ENCODE measurements around the gene DCHS1. TPM values are rescaled to one million over a fixed set of nuclear protein-coding genes. Genes with fewer than 3 reads are reported as not detected.

DCHS1 gene
- total and polyA plus RNA-seq, 2 of the 13 experiments (the other 11 are each of a cell fraction or from before 2014, with no cell fraction given), result under 0.01 to 0.03 TPM

DNA sequence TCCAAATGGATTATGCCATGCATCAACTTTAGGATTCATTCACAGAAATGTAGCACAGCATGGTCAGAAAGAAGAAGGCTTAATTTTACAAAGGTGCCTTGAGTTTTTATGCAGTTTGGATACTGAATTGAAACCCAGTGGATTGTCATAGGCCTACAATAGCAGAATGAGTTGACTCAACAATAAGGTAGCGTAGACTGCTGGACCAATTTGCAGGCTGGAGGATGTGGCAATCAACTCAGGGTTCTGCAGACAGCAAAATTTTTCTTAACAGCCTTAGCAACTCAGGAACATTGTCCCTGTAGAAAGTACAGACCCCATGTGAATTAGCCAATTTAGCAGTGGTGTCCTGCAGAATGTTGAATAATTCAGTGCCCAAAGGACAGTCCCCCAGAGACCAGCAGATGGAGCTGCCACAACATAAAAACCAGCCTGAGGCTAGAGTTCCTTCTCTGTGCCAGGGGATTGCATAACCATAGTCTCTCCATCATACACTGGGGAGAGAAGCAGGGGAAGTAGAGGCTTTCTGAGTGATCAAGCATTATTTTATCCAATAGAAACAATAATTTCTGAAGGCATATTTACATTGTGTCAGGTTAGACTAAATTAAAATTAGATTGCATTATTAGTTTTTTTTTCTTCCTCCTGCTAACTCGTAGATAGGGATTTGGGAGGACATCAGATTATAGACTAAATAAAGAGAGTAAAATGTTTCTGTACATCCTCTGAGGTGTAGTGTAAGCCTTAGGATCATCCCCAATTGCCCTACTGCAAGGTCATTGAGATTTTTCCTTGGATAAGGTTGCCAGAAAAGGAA lies 47.8 kb upstream of the DCHS1 start:
- in situ Hi-C loops (cut with HindIII; ENCODE audit: extremely low pct_ligation_motif_present, low pct_unique_long_range_greater_than_20kb) (no loop called here), intact Hi-C loops (cut with micrococcal nuclease; ENCODE audit: unreplicated experiment) (loop anchor here (1.0 kb wide), 1 partner anchor 54 kb away; no protein-coding TSS in a partner anchor)
- 54% methylated on average over 2 of the region's 2 CpGs for WGBS (ENCODE audit: low lambda C conversion rate)
- POLR2A ChIA-PET, result interaction anchor here (0.6 kb wide), 1 partner anchor 20 kb away, joined by 3 read pairs; the partner anchor contains the start of gene MRPL17
- no peak overlapping the region for H2AFZ ChIP-seq (ENCODE audit: low read length)
- DNase-seq (ENCODE audit: low spot score), result peak; percentile 64
- no peaks in the 10 kb centered on the region for H4K20me1 ChIP-seq (ENCODE audit: insufficient read depth, low read length)
- H3K4me1 ChIP-seq (ENCODE audit: insufficient read depth, low read length), result no peaks in the 10 kb centered on the region
- H3K27me3 ChIP-seq (ENCODE audit: control insufficient read depth in 1 of 2, insufficient read depth in 2 of 2, low read length in 2 of 2), result peaks cover 0 to 4% of the 10 kb centered on the region in 2 experiments; a peak in 2 of 5 replicates
- BruUV-seq (replicated peaks), result no TSS peak
- no peaks in the 10 kb centered on the region for H3K79me2 ChIP-seq (ENCODE audit: insufficient read depth, low read length)
- no peaks in the 10 kb centered on the region for H3K36me3 ChIP-seq (replicated peaks in 1 of 2; ENCODE audit: control insufficient read depth in 1 of 2, insufficient read depth in 2 of 2, low read length in 2 of 2)
- no peak overlapping the region for H3K9ac ChIP-seq (ENCODE audit: insufficient read depth, low read depth, low read length)
- FAIRE-seq, result peak; percentile 87
- peak; percentile 96 for ATAC-seq
- CTCF ChIA-PET (ENCODE audit: low intra/inter-chr PET ratio, low total read pairs), result interaction anchor here (1.0 kb wide), 1 partner anchor 54 kb away, joined by 3 read pairs; no protein-coding TSS in a partner anchor
- no peak overlapping the region for H3K4me2 ChIP-seq (ENCODE audit: low read depth, low read length)
- no peak overlapping the region for H3K4me3 ChIP-seq (replicated peaks in 1 of 3; ENCODE audit: insufficient read depth in 1 of 3, low read depth in 2 of 3, low read length in 3 of 3)
- no peaks in the 10 kb centered on the region for H3K9me3 ChIP-seq (ENCODE audit: low read length)
- H3K27ac ChIP-seq (ENCODE audit: extremely low read length, insufficient read depth, low read length), result no peak overlapping the region
- TF ChIP-seq SKI (IDR thresholded peaks at IDR 0.05; ENCODE audit: partially characterized antibody) (no peak), GATAD2A (CRISPR knock-in tag; IDR thresholded peaks at IDR 0.05) (peak; percentile 31; the same call in 1 of the 2 replicates), SAP130 (CRISPR knock-in tag; IDR thresholded peaks at IDR 0.05; ENCODE audit: low read depth) (0 out of 2 replicates have a peak, but pooled peaks have one; percentile 20), KLF16 (CRISPR knock-in tag; IDR thresholded peaks at IDR 0.05) (no peak), ZNF383 (CRISPR knock-in tag; IDR thresholded peaks at IDR 0.05; ENCODE audit: borderline replicate concordance) (no peak), ZNF253 (CRISPR knock-in tag; IDR thresholded peaks at IDR 0.05; ENCODE audit: borderline replicate concordance) (no peak), SMAD3 (CRISPR knock-in tag; IDR thresholded peaks at IDR 0.05) (0 out of 2 replicates have a peak, but pooled peaks have one; percentile 30), PHF21A (CRISPR knock-in tag; IDR thresholded peaks at IDR 0.05) (no peak), ZNF790 (CRISPR knock-in tag; IDR thresholded peaks at IDR 0.05; ENCODE audit: borderline replicate concordance) (no peak)
- TF ChIP-seq, protein P1, sequence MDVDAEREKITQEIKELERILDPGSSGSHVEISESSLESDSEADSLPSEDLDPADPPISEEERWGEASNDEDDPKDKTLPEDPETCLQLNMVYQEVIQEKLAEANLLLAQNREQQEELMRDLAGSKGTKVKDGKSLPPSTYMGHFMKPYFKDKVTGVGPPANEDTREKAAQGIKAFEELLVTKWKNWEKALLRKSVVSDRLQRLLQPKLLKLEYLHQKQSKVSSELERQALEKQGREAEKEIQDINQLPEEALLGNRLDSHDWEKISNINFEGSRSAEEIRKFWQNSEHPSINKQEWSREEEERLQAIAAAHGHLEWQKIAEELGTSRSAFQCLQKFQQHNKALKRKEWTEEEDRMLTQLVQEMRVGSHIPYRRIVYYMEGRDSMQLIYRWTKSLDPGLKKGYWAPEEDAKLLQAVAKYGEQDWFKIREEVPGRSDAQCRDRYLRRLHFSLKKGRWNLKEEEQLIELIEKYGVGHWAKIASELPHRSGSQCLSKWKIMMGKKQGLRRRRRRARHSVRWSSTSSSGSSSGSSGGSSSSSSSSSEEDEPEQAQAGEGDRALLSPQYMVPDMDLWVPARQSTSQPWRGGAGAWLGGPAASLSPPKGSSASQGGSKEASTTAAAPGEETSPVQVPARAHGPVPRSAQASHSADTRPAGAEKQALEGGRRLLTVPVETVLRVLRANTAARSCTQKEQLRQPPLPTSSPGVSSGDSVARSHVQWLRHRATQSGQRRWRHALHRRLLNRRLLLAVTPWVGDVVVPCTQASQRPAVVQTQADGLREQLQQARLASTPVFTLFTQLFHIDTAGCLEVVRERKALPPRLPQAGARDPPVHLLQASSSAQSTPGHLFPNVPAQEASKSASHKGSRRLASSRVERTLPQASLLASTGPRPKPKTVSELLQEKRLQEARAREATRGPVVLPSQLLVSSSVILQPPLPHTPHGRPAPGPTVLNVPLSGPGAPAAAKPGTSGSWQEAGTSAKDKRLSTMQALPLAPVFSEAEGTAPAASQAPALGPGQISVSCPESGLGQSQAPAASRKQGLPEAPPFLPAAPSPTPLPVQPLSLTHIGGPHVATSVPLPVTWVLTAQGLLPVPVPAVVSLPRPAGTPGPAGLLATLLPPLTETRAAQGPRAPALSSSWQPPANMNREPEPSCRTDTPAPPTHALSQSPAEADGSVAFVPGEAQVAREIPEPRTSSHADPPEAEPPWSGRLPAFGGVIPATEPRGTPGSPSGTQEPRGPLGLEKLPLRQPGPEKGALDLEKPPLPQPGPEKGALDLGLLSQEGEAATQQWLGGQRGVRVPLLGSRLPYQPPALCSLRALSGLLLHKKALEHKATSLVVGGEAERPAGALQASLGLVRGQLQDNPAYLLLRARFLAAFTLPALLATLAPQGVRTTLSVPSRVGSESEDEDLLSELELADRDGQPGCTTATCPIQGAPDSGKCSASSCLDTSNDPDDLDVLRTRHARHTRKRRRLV (CRISPR knock-in tag; IDR thresholded peaks at IDR 0.05), result no peak
- TF ChIP-seq, protein P2, sequence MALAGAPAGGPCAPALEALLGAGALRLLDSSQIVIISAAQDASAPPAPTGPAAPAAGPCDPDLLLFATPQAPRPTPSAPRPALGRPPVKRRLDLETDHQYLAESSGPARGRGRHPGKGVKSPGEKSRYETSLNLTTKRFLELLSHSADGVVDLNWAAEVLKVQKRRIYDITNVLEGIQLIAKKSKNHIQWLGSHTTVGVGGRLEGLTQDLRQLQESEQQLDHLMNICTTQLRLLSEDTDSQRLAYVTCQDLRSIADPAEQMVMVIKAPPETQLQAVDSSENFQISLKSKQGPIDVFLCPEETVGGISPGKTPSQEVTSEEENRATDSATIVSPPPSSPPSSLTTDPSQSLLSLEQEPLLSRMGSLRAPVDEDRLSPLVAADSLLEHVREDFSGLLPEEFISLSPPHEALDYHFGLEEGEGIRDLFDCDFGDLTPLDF (CRISPR knock-in tag; IDR thresholded peaks at IDR 0.05), result no peak
- TF ChIP-seq, protein P3, sequence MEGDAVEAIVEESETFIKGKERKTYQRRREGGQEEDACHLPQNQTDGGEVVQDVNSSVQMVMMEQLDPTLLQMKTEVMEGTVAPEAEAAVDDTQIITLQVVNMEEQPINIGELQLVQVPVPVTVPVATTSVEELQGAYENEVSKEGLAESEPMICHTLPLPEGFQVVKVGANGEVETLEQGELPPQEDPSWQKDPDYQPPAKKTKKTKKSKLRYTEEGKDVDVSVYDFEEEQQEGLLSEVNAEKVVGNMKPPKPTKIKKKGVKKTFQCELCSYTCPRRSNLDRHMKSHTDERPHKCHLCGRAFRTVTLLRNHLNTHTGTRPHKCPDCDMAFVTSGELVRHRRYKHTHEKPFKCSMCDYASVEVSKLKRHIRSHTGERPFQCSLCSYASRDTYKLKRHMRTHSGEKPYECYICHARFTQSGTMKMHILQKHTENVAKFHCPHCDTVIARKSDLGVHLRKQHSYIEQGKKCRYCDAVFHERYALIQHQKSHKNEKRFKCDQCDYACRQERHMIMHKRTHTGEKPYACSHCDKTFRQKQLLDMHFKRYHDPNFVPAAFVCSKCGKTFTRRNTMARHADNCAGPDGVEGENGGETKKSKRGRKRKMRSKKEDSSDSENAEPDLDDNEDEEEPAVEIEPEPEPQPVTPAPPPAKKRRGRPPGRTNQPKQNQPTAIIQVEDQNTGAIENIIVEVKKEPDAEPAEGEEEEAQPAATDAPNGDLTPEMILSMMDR (CRISPR knock-in tag; IDR thresholded peaks at IDR 0.05), result peak; percentile 72
- TF ChIP-seq, protein P4, sequence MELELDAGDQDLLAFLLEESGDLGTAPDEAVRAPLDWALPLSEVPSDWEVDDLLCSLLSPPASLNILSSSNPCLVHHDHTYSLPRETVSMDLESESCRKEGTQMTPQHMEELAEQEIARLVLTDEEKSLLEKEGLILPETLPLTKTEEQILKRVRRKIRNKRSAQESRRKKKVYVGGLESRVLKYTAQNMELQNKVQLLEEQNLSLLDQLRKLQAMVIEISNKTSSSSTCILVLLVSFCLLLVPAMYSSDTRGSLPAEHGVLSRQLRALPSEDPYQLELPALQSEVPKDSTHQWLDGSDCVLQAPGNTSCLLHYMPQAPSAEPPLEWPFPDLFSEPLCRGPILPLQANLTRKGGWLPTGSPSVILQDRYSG (CRISPR knock-in tag; IDR thresholded peaks at IDR 0.05), result no peak
